HEK293T (cell line): Measurements from ENCODE around the gene MAG.

ENCODE experiments used
- CTCF ChIA-PET: fragments of 350-600 bp; formaldehyde crosslinking; extraction: SDS; loops from one replicate; lab custom pipeline; 2021; ENCODE audit warnings: antibody characterized with exemption, inconsistent platforms; lab: Yijun Ruan, JAX
- POLR2A ChIA-PET: fragments of 350-600 bp; formaldehyde crosslinking; extraction: SDS; loops from one replicate; lab custom pipeline; 2020; ENCODE audit warnings: antibody characterized with exemption, inconsistent platforms; lab: Yijun Ruan, JAX
- DNase-seq: peaks from one replicate; pipeline ENCODE4 v3.0.0; 2012; ENCODE audit warnings: mixed read lengths; ENCODE audit errors: extremely low spot score
- ARNT ChIP-seq: fragments of 450-650 bp; IDR thresholded peaks from 2 replicates; pipeline ENCODE4 v1.6.1; 2017; ENCODE audit warnings: mild to moderate bottlenecking
- BHLHE40 ChIP-seq: fragments of 450-650 bp; IDR thresholded peaks from 2 replicates; pipeline ENCODE4 v1.6.1; 2016; ENCODE audit warnings: mild to moderate bottlenecking, moderate library complexity, borderline replicate concordance
- CTBP1 ChIP-seq: fragments of 450-650 bp; IDR thresholded peaks from 2 replicates; pipeline ENCODE4 v1.6.1; 2016; ENCODE audit warnings: borderline replicate concordance
- ELF4 ChIP-seq: fragments of 450-650 bp; IDR thresholded peaks from 2 replicates; pipeline ENCODE4 v1.6.1; 2017; ENCODE audit warnings: antibody characterized with exemption
- FOXA1 ChIP-seq: fragments of 450-650 bp; IDR thresholded peaks from 2 replicates; pipeline ENCODE4 v1.6.1; 2016; ENCODE audit warnings: mild to moderate bottlenecking
- FOXK2 ChIP-seq: fragments of 450-650 bp; IDR thresholded peaks from 2 replicates; pipeline ENCODE4 v1.6.1; 2016; ENCODE audit warnings: mild to moderate bottlenecking
- FOXM1 ChIP-seq: fragments of 450-650 bp; IDR thresholded peaks from 2 replicates; pipeline ENCODE4 v1.6.1; 2017; ENCODE audit warnings: mild to moderate bottlenecking, borderline replicate concordance
- HDGF ChIP-seq: fragments of 450-650 bp; IDR thresholded peaks from 2 replicates; pipeline ENCODE4 v1.6.1; 2017; ENCODE audit warnings: antibody characterized with exemption, borderline replicate concordance
- L3MBTL2 ChIP-seq: fragments of 450-650 bp; conservative IDR thresholded peaks from 2 replicates; pipeline ENCODE4 v1.6.1; 2016; ENCODE audit warnings: mild to moderate bottlenecking
- LEF1 ChIP-seq: fragments of 450-650 bp; IDR thresholded peaks from 2 replicates; pipeline ENCODE4 v1.6.1; 2017; ENCODE audit warnings: mild to moderate bottlenecking, borderline replicate concordance
- NFRKB ChIP-seq: fragments of 450-650 bp; IDR thresholded peaks from 2 replicates; pipeline ENCODE4 v1.6.1; 2016; ENCODE audit warnings: mild to moderate bottlenecking, moderate library complexity
- PKNOX1 ChIP-seq: fragments of 450-650 bp; IDR thresholded peaks from 2 replicates; pipeline ENCODE4 v1.6.1; 2016
- SP1 ChIP-seq: fragments of 450-650 bp; IDR thresholded peaks from 2 replicates; pipeline ENCODE4 v1.6.1; 2017
- SUZ12 ChIP-seq: fragments of 450-650 bp; IDR thresholded peaks from 2 replicates; pipeline ENCODE4 v1.6.1; 2016; ENCODE audit warnings: mild to moderate bottlenecking
- TARDBP ChIP-seq: fragments of 450-650 bp; IDR thresholded peaks from 2 replicates; pipeline ENCODE4 v1.6.1; 2016
- ZNF384 ChIP-seq: fragments of 450-650 bp; IDR thresholded peaks from 2 replicates; pipeline ENCODE4 v1.6.1; 2016

The MAG gene

GRCh38 chr19:35294859-35295791, 3.2 kb downstream of the MAG start:
- TF ChIP-seq CTBP1 = no peak
- no peak for TF ChIP-seq ZNF384
- TF ChIP-seq NFRKB = no peak
- no peak for TF ChIP-seq L3MBTL2
- TF ChIP-seq BHLHE40 = no peak
- TF ChIP-seq FOXK2 = no peak
- TF ChIP-seq HDGF = no peak
- TF ChIP-seq TARDBP = no peak
- TF ChIP-seq ARNT = no peak
- TF ChIP-seq LEF1 = no peak
- no peak for TF ChIP-seq FOXA1
- TF ChIP-seq FOXM1 = no peak
- TF ChIP-seq ELF4 = no peak
- no peak for DNase-seq
- POLR2A ChIA-PET = no interaction called here
- CTCF ChIA-PET = no interaction called here

GRCh38 chr19:35295792-35296462, 4.0 kb downstream of the MAG start:
- ChIA-PET POLR2A (no interaction called here), CTCF (no interaction called here)
- TF ChIP-seq FOXK2 = no peak
- no peak for TF ChIP-seq ZNF384
- no peak for TF ChIP-seq SUZ12
- no peak for TF ChIP-seq LEF1
- TF ChIP-seq FOXA1 = no peak
- no peak for TF ChIP-seq PKNOX1
- no peak for TF ChIP-seq SP1
- TF ChIP-seq HDGF = no peak
- no peak for TF ChIP-seq CTBP1
- no peak for TF ChIP-seq L3MBTL2
- TF ChIP-seq TARDBP = no peak
- no peak for TF ChIP-seq ARNT
- TF ChIP-seq ELF4 = no peak
- TF ChIP-seq NFRKB = no peak
- TF ChIP-seq BHLHE40 = no peak
- TF ChIP-seq FOXM1 = no peak
- DNase-seq = no peak

- no peak for DNase-seq
- TF ChIP-seq HDGF (no peak), PKNOX1 (no peak), SUZ12 (no peak), SP1 (no peak), FOXM1 (no peak), ARNT (no peak), FOXK2 (no peak), CTBP1 (no peak), LEF1 (no peak), FOXA1 (no peak), ELF4 (no peak), TARDBP (no peak), L3MBTL2 (no peak), NFRKB (no peak)
- ChIA-PET POLR2A (no interaction called here), CTCF (no interaction called here)
Observed at GRCh38 chr19:35296644-35297514, 4.9 kb downstream of the MAG start.

GRCh38 chr19:35297515-35297848, 5.5 kb downstream of the MAG start:
- ChIA-PET POLR2A (no interaction called here), CTCF (no interaction called here)
- no peak for DNase-seq
- TF ChIP-seq ARNT (no peak), TARDBP (no peak)

GRCh38 chr19:35297922-35298321, 6.0 kb downstream of the MAG start:
- POLR2A ChIA-PET = no interaction called here
- no peak for DNase-seq
- CTCF ChIA-PET = no interaction called here
- no peak for TF ChIP-seq FOXM1
- no peak for TF ChIP-seq ELF4
- no peak for TF ChIP-seq PKNOX1
- no peak for TF ChIP-seq HDGF
- TF ChIP-seq FOXK2 = no peak
- no peak for TF ChIP-seq CTBP1

- POLR2A ChIA-PET = no interaction called here
- no peak for DNase-seq
- TF ChIP-seq NFRKB = no peak
- no peak for TF ChIP-seq PKNOX1
- TF ChIP-seq CTBP1 = no peak
- TF ChIP-seq SP1 = no peak
- no peak for TF ChIP-seq FOXM1
- TF ChIP-seq ZNF384 = no peak
- no peak for TF ChIP-seq TARDBP
- TF ChIP-seq HDGF = no peak
- no peak for TF ChIP-seq FOXK2
- TF ChIP-seq L3MBTL2 = no peak
- TF ChIP-seq FOXA1 = no peak
- TF ChIP-seq ARNT = no peak
- CTCF ChIA-PET = no interaction called here
Observed at GRCh38 chr19:35298561-35298972, 6.6 kb downstream of the MAG start.
